CD4-positive, alpha-beta T cell treated with Interleukin-4 for 4 hours (primary cell): Measurements from ENCODE around the gene CDK1.
A peak's percentile ranks its signal among the peaks of the same experiment; 100 is the strongest.

Source experiments
- DNase-seq: peaks from one replicate; pipeline ENCODE4 v3.0.0-alpha.2; 2020

Gene CDK1

DNA sequence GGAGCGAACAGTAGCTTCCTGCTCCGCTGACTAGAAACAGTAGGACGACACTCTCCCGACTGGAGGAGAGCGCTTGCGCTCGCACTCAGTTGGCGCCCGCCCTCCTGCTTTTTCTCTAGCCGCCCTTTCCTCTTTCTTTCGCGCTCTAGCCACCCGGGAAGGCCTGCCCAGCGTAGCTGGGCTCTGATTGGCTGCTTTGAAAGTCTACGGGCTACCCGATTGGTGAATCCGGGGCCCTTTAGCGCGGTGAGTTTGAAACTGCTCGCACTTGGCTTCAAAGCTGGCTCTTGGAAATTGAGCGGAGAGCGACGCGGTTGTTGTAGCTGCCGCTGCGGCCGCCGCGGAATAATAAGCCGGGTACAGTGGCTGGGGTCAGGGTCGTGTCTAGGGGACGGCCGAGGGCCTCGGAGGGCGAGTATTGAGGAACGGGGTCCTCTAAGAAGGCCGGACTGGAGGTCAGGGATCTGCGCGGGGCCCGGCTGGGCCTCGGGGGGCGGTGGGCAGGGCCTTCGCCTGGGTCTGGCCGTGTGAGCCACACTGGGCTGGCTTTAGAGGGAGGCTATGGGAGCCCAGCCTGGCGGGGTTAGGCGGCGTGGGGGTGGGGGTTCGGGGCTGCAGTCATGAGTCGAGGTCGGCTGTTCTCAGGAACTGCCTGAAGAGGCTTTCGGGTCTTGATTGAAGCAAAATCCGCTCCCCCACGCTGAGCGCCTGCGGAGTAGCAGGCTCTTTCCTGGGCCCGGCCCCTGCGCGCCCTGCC, at the start of gene CDK1:
TSS of gene CDK1 (plus strand) at position 265 of the 757 bp plus-strand sequence. CDS start 1,688 bp downstream, outside the sequence.
- peak; percentile 99 for DNase-seq

DNA sequence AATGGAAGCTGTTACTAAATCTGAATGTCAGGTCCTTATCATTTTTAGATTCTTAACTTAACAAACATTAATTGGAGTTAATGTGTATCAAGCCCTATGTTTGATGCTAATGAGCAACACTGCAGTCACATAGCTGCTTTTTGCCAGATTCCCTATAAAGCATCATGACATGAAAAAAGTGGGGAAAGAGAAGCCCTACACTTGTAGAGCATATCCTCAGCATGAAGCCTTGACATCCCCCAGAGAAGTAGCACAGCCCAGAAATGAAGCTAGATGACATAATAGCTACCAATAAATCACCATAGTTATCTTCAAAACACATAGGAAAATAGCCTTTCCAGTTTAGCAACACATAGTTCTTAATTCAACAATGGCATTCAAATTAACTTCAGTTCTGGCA, 49.2 kb upstream of the CDK1 start:
- peak; percentile 17 for DNase-seq

DNA sequence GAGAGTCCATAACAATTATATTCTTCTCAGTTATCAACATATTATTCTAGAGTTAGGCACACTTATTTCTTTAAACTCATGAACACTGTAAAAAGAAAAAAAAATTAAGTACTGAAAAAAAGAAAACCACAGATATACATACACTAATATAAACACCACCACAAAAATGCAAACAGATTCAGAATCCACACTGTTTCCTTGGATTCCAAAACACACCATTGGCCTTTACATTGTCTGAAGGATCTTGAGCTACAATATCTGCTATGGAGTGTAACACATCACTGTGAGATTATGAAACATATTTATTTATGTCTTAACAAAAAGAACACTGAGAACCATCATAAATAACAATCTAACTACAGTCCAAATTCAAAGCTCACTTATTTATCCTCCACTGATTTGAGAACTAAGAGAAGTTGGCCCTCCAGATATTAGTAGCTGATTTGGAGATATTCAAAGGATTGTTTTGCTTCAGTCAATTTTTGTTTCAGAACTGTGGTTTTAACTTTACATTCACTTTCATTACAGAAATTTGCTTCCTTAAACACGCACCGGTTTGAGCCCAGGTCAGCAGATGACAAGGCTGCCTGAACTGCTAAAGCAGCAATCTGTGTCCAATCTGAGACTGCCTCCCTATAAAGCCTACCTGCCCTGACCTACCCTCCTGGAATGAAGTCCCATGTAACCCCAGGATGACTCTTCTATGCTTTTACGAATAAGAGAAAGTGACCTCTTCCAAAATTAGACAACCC, 47.0 kb upstream of the CDK1 start:
- peak; percentile 68 for DNase-seq

DNA sequence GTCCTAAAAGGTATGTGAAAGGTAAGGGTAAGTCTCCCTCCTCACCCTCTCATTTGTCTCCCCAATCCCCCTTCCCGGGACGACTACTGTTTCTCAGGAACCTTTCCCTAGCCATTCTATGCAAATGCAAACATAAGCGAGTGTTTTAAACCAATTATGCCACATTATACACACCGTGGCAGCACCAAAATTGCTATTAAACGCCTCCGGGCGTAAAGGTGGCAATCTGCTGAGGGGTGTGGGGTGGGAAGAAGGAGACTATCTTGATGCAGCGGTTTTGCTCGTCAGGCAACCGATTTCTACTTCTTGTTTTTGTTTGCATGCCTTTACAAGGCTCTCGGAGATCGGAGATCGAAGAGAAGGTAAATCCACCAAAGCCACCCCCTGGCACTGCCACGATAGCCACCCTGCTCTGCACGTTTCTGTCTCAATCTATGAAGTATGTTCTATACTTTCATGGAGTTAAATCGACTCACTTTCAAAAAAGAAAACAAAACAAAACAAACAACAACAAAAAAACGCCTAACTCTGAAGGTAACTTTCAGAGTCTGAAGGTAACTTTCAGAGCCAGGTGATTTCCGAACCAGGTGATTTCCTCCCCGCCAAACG, 46.0 kb upstream of the CDK1 start:
- DNase-seq: peak; percentile 70

DNA sequence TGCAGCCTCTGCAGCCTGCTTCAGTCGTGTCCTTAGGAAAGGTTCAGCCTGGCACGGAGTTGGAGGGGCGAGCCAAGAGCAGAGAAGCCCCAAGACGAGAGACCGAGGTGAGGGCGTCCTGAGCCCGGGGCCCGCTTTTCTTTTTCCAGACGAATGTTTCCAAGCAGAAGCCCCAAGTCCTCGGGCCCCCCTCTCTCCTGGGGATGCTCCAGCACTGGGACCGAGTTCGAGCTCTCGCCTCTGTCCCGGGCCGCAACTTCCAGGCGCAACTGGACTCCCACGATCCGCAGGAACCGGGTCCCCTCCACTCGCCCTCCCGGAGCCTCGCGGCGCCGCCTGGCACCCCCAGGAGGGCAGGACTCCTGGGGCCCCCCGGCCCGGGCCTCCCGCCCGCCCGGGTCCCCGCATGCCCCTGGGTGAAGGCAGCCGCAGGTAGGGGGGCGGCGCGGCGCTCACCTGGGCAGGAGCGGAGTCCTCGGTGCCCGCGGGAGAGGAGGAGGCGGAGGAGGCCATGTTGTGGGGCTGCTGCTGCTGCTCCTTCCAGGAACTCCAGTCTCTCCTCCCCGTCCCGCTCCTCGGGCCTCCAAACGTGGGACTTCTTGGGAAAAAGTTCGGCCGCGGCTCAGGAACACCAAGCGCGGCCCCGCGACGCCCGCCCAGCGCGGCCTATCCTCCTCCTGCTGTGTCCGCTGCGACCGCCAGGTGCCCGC, 45.3 kb upstream of the CDK1 start:
- DNase-seq: peak; percentile 38

DNA sequence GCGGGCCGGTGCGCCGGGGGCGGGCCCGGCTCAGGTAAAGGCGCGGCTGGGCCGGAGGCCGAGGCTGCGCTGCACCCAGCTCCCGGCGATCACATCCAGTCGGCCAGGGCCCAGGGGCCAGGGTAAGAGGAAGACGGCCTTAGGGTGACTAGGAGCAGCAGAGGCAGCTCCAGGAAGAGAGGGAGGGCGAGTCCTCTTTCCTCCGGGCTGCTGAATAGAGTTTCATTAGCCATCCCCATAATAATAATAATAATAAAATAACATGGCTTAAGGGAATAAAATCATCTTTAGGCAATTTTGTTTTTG, 44.8 kb upstream of the CDK1 start:
- no peak for DNase-seq

DNA sequence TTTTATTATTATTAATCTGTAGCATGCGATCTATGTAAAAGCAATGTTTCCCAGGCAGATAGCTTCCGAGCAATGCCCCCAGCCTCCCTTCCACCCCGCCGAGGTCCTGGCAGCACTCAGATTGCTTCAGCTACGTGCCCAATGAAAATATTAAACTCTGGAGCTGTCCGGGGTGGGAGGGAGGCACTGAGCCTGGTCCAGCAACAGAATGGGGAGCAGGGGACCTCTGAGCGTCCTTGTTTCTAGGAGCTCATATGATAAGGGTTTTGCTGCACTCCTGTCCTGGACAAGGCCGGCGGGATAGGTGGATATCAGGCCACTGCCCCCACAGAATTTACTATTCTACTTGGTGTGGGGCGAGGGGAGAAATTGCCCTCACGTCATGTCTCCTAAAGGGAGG, 44.5 kb upstream of the CDK1 start:
- DNase-seq: no peak

DNA sequence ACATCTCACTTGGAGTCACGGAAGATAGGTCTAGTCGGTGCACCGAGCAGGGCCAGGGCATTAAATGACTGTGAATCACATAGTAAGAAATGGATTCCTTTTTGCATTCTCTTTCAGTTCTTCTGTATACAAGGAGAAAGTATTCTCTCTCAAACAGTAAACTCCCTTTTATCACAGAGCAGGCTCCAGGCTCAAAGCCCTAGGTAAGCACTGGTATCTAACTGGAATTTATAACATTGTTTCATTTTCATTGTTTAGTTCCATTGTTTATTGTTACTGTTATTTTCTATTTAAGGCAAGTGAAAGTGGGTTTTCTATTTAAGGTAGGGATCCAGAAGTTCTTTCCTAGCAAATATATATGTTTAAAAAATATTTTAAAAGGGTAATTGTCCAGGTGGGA, 44.1 kb upstream of the CDK1 start:
- DNase-seq: no peak

DNA sequence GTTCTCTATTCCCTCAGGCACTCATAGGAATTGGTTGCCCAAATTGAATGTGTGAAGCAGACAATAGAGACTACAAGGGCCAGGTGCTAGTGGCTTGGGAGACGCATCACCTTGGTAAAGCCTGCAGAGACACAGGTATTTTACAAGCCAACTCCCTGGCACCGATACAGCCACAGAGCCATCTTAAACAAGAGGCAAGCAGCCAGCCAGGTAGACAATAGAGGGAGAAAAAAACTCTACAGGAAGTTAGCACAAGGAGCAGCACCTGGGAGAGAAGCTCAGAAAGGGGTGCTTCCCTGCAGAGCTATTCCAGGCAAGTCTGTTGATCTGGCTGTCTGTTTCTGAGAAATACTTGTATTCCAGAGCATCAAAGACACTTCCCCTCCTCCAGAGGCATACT, 43.0 kb upstream of the CDK1 start:
- DNase-seq: no peak

DNA sequence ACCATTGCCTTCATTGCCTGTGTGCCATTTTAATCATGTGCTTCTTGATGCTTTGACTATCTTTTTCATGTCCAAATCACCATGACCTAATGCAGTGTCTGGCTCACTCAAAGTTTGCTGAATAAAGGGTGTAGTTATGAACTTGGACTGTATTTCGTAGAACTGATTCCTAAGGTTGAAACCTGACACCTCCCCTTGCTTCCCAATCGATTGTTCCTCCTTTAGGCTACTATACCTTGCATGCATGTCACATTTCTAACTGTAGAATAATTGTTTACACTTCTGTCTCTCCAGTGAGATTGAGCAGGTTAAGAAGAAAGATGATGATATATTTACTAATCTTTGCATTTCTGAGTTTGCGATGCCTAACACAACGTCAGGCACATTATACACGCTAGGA, 41.0 kb upstream of the CDK1 start:
- DNase-seq: no peak

DNA sequence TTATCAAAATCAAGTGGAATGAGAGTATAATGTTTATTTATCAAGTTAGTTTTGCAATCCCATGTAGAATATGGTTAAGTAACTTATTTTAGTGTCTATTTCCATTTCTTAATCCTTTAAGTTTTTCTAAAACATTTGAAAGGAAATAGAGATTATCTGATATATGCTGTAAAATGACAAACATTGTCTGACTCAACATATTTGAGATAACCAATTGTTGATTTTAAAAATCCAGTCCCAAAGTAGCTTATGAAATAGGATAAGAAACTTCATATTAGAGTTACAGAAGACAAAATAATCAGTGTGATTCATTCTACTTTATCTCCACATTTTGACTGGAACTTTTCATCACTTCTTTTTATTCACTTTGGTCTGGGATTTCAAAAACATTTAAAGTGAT, 38.7 kb upstream of the CDK1 start:
- DNase-seq: no peak

DNA sequence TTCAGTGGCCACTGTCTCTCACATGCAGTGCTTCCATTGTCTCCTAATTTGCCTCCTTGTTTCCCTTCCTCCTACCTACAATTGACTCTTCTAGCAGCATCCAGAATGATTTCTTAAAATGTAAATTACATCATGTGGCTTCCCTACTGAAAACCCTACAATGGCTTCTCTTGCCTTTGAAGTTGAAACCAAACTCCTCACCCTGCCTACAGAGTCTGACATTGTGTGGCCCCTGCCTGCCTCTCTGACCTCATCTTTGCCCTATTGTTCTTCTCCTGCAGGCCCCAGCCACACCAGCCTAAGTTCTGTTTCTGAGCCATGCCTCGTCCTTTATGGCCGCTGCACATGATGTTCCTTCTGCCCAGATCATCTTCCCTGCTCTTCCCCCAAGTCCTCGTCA, 35.8 kb upstream of the CDK1 start:
- no peak for DNase-seq

DNA sequence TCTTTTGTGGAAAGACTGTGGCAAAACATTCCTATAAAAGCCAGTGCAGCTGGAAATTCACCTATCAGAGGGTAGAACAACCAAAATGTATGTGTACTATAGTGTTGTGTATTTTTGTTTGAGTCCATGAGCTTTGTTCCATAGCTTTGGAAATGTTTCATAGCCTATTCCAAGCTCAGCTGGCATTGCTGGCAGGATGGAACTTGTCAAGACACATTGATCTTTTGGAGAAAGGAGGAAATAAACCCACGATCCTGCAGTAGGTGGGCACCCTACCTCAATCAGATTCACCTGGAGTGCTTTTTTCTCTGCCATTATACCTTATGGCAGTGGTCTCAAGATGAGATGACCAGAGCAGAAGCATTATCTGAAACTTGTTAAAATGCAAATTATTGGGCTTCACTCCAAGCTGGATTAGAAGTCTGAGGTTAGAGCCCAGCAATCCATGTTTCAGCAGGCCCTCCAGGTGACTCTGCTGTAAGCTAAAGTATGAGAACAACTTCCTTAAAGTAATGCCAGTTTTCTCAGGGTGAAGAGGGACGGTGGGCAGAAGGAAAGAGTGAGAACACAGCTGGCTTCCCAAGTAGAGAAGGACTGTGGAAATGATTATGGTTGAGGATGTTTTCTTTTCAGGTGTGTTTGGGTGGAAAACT, 30.3 kb upstream of the CDK1 start:
- DNase-seq: no peak

DNA sequence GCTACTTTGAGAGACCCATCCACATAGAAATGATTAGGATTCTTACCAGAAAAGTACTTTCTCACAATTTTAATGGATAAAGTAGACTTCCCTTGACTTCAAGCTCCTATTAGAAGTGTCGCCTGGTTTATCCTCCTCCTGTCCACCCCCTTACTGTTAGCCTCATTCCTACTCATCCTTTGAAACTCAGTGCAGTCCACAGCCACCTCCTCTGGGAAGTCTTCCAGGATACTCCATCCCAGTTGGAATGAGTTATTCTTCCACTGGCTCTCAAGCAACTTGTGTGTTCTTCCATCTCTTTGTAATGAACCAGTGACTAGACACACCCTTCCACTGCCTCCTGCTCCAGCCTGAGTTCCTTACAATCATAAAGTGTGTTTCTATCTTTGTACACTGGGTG, 25.1 kb upstream of the CDK1 start:
- no peak for DNase-seq

DNA sequence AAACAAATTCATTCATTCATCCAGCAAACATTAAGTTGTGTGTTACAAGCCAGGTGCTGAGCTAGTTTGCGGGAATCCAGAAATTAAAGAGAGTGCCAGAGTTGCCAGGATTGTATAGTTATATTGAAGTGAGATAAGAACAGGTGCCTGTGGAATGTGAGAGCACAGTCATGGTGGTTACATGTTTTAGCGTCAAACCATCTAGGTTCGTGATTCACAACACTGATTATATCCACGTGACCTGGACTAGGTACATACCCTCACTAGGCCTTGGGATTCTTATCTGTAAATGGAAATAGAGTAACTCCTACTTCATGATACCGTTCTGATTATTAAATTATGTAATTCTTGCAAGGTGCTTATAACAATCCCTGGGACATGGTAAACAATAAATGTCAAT, 24.5 kb upstream of the CDK1 start:
- DNase-seq: no peak

DNA sequence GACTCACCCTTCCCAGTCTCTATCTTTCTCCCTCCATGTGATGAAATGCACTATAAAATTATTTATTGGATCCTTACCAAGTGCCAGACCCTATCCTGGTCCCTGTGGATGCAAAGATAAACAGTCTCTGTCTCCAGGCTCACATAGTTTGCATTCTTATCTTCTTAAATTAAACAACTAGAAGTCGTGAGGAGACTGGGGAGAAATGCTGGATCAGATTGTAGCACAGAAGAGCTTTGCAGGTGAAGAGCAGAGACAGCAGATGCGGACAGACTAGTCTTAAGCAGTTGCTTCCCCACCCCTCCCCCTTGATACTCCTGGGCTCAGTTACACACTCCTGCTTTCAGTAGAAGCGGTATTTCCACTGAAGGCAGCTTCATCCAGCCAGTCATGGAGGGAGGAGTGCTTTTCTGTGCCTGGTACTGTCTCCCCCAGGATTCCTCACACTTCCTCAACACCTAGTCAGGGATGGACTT, 20.8 kb upstream of the CDK1 start:
- DNase-seq: no peak

DNA sequence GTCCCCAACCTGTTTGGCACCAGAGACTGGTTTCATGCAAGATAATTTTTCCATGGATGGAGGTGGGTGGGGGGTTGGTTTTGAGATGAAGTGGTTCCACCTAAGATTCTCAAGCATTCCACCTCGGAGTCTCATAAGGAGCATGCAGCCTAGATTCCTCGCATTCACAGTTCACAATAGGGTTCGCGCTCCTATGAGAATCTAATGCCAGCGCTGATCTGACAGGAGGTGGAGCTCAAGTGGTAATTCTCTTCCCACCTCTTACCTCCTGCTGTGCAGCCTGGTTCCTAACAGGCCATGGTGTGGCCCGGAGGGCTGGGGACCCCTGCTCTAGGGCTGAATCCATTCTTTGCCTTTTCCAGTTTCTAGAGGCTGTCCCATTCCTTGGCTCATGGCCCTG, 19.1 kb upstream of the CDK1 start:
- DNase-seq: no peak

DNA sequence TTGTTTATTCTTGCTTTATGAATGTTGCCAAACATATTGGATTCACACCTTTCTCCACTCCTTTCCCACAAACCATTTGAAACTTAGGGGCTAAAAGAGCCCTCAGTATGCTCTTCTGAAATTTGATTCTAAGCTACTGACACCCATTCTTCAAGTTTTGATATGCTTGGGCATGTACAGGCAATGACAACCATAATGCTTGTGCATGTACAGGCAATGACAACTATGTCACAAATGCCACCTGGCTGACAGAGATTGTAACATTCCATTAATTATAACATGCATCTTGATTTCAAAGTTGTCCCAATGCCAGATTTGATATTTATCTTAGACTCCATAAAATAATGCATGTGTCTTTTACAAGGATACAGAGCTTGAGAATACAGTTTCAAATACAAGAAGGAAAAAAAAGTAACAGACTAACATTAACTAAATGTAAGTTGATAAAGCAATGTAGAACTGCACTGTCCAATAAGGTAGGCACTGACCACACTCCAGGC, 17.5 kb upstream of the CDK1 start:
- no peak for DNase-seq

DNA sequence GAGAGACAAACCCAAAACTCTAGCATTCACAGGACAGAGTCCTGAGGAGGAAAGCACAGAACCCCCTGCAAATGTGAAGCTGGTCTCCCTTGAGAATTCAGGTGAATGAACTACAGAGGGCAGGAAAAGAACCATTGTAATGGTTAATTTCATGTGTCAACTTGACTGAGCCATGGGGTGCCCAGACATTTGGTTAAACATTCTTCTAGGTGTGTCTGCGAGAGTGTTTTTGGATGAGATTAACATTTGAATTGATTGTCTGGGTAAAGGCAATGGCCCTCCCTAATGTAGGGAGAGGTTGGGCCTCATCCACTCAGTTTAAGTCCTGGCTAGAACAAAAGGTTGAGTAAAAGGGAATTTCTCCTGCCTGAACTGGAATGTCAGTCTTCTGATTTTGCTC, 15.7 kb upstream of the CDK1 start:
- DNase-seq: no peak

DNA sequence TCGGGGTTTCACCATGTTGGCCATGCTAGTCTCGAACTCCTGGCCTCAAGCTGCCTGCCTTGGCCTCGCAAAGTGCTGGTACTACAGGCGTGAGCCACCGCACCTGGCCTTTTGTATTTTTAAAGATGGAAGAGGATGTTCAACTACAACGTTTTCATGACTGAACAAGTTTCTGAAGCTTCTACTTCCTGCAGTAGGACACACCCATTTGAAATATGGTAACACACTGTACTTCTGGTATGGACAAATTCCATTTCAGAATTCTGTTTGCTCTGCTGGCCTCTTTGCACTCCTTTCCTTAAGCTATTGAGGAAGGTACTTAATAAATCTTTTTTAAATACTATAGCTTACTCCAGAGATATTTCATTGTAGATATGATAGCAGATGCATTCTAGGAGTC, 10.9 kb upstream of the CDK1 start:
- no peak for DNase-seq

DNA sequence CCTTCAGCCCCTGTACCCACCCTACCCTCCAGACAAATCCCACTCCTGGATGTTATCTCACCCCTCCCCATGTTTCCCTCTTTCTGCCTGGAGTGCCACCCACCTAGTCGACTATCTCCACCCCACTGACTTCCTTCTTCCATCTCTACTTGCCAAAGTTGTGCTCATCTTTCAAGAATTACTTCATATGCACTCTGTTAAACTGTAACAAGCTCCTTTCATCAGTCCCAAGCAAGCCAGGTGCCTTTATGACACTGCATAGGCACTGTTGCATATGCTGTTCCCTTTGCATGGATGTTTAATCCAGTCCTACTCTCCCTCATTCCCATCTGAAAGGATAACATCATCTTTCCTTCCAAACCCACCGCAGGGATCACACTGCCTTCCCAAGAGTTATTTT, 8.9 kb upstream of the CDK1 start:
- no peak for DNase-seq

DNA sequence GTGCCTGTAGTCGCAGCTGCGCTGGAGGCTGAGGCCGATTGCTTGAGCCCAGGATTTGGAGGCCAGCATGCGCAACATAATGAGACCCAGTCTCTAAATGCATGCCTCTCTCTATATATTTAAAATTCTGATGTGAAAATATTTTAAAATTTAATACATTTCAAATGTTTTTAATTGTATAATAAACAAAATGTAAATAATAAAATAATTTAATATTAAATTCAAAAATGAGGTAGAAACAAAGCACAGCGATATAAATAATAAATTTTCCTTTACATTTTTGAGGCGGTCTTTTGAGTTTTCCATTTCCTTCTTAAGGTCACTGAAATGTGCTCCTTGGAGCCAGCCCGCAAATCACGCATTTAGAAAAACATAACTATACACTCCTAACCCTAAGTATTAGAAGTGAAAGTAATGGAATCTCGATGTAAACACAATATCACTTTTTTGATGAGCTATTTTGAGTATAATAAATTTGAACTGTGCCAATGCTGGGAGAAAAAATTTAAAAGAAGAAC, 523 bp upstream of the CDK1 start:
- no peak for DNase-seq
